22Rv1 (cell line): ENCODE measurements around the gene SNX18.

Experiments used
- CTCF ChIP-seq: fragments of 450-650 bp; IDR thresholded peaks from 2 replicates; pipeline ENCODE4 v1.5.1; 2017; ENCODE audit warnings: mild to moderate bottlenecking
- ZFX ChIP-seq: fragments of 450-650 bp; IDR thresholded peaks from 2 replicates; pipeline ENCODE4 v1.6.1; 2017; ENCODE audit warnings: antibody characterized with exemption, borderline replicate concordance

GRCh38 chr5:54570916-54571315, 53.4 kb downstream of the SNX18 start:
- no peak for TF ChIP-seq CTCF
- no peak for TF ChIP-seq ZFX
